Colonic mucosa (tissue), 4 donors: ENCODE results near the gene ZBTB4. TPM values are rescaled to one million over a fixed set of nuclear protein-coding genes. Genes with fewer than 3 reads are reported as not detected.

Experiments used
- DNase-seq: peaks from one replicate; pipeline ENCODE4 v3.0.0-alpha.2; 2020
- H3K27ac ChIP-seq: fragments of 200-600 bp; one replicate; pipeline ENCODE4 v1.8.0; 2021
- H3K27me3 ChIP-seq: fragments of 200-600 bp; one replicate; pipeline ENCODE4 v1.8.0; 2021
- H3K36me3 ChIP-seq: fragments of 200-600 bp; one replicate; pipeline ENCODE4 v1.8.0; 2021
- H3K4me1 ChIP-seq: fragments of 200-600 bp; one replicate; pipeline ENCODE4 v1.8.0; 2021; ENCODE audit warnings: mild to moderate bottlenecking
- H3K4me3 ChIP-seq: fragments of 200-600 bp; one replicate; pipeline ENCODE4 v1.8.0; 2021
- H3K9ac ChIP-seq, 2 donors: one replicate each; pipeline ENCODE4 v1.7.0; 2013; ENCODE audit warnings: control low read depth in 2 of 2, low read depth in 2 of 2, low read length in 2 of 2
- H3K9me3 ChIP-seq: fragments of 200-600 bp; one replicate; pipeline ENCODE4 v1.8.0; 2021
- CTCF ChIP-seq: fragments of 200-600 bp; IDR thresholded peaks from one replicate; pipeline ENCODE4 v1.8.0; 2022; ENCODE audit warnings: antibody characterized with exemption, mild to moderate bottlenecking
- intact Hi-C: fragments of 100-400 bp; cut with DNase I; formaldehyde crosslinking; loops from one replicate; pipeline ENCODE4 v1.14.1; 2022
- total RNA-seq, 2 donors: library from RNA; stranded (reverse); fragmentation: NEBNext Ultra II Directional in 1 of 2; extraction: Animal tissue kit (Norgen Biotek cat#: 25700) in 1 of 2; gene quantifications; one replicate each; pipeline ENCODE4 v1.2.1, GENCODE V29; 2021
- donor health status: healthy.
- donor health status: DM: no; HTN: no; CAD: no.
- donor health status: DM: no; HTN: no; CAD: no.

ZBTB4 gene
- total RNA-seq, 2 donors from 2014 or later = 12.9 to 26.7 TPM

- intact Hi-C loops = loop anchor here (2.0 to 10.0 kb wide), 3 partner anchors 47 to 147 kb away; partner anchors contain the start of genes MPDU1, POLR2A and TMEM95
- Histone ChIP-seq H3K27ac (peak overlapping the region; percentile 91), H3K36me3 (no peaks in the 10 kb centered on the region), H3K9ac (peak overlapping the region in 1 of 2 donors; percentile 26), H3K4me3 (peak overlapping the region; percentile 69), H3K4me1 (peaks cover 18% of the 10 kb centered on the region), H3K27me3 (peaks cover 38% of the 10 kb centered on the region), H3K9me3 (no peaks in the 10 kb centered on the region)
- TF ChIP-seq CTCF = no peak
- DNase-seq = no peak
These were observed 42.0 kb downstream of the ZBTB4 start for GRCh38 chr17:7437369-7437863.

GRCh38 chr17:7436556-7437368 is 42.7 kb downstream of the ZBTB4 start:
- peak overlapping the region; percentile 69 for H3K4me3 ChIP-seq
- no peaks in the 10 kb centered on the region for H3K9me3 ChIP-seq
- peaks cover 38% of the 10 kb centered on the region for H3K27me3 ChIP-seq
- peak; percentile 80 for DNase-seq
- H3K27ac ChIP-seq = peak overlapping the region; percentile 91
- peak overlapping the region; percentile 0 to 94 for H3K9ac ChIP-seq
- H3K4me1 ChIP-seq = peaks cover 18% of the 10 kb centered on the region
- intact Hi-C loops = loop anchor here (2.0 to 10.0 kb wide), 3 partner anchors 48 to 148 kb away; partner anchors contain the start of genes MPDU1, POLR2A and TMEM95
- peak; percentile 73 for TF ChIP-seq CTCF
- H3K36me3 ChIP-seq = no peaks in the 10 kb centered on the region

- TF ChIP-seq CTCF = no peak
- Histone ChIP-seq H3K36me3 (no peaks in the 10 kb centered on the region), H3K27me3 (peaks cover 31% of the 10 kb centered on the region), H3K27ac (peak overlapping the region; percentile 91), H3K9ac (peak overlapping the region; percentile 81 to 94), H3K9me3 (no peaks in the 10 kb centered on the region), H3K4me1 (peaks cover 18% of the 10 kb centered on the region), H3K4me3 (peak overlapping the region; percentile 69)
- intact Hi-C loops = loop anchor here (2.0 to 10.0 kb wide), 3 partner anchors 49 to 149 kb away; partner anchors contain the start of genes MPDU1, POLR2A and TMEM95
- DNase-seq = peak; percentile 75
These were observed 43.5 kb downstream of the ZBTB4 start for GRCh38 chr17:7435676-7436555.

- no peak for TF ChIP-seq CTCF
- Histone ChIP-seq H3K4me1 (peaks cover 8% of the 10 kb centered on the region), H3K27ac (no peak overlapping the region), H3K27me3 (no peaks in the 10 kb centered on the region), H3K4me3 (no peak overlapping the region), H3K9me3 (no peaks in the 10 kb centered on the region), H3K36me3 (no peaks in the 10 kb centered on the region), H3K9ac (no peak overlapping the region)
- intact Hi-C loops = loop anchor here (10.0 kb wide), 1 partner anchor 153 kb away; the partner anchor contains the start of gene MPDU1
- DNase-seq = no peak
These were observed 47.1 kb downstream of the ZBTB4 start for GRCh38 chr17:7432296-7432695.

GRCh38 chr17:7431231-7431630 is 48.2 kb downstream of the ZBTB4 start:
- H3K36me3 ChIP-seq = no peaks in the 10 kb centered on the region
- no peak overlapping the region for H3K4me3 ChIP-seq
- H3K27ac ChIP-seq = no peak overlapping the region
- H3K9me3 ChIP-seq = no peaks in the 10 kb centered on the region
- TF ChIP-seq CTCF = no peak
- H3K27me3 ChIP-seq = no peaks in the 10 kb centered on the region
- intact Hi-C loops = loop anchor here (10.0 kb wide), 1 partner anchor 154 kb away; the partner anchor contains the start of gene MPDU1
- no peaks in the 10 kb centered on the region for H3K4me1 ChIP-seq
- DNase-seq = no peak
- no peak overlapping the region for H3K9ac ChIP-seq
